Natural killer cell (primary cell): ENCODE measurements around the gene MC5R. TPM values are rescaled to one million over a fixed set of nuclear protein-coding genes. Genes with fewer than 3 reads are reported as not detected.

Experiments used
- ATAC-seq, 3 donors: fragments of 150-1000 bp in 2 of 3; fragments of 200-7000 bp in 1 of 3; cut with Tn5 transposase; 1 replicate in 1 of 3; 2 replicates in 2 of 3; pipeline ENCODE4 v1.10.0; 2021; ENCODE audit warnings: mild to moderate bottlenecking in 2 of 3, moderate library complexity in 2 of 3
- DNase-seq, 2 donors: peaks; one replicate each; pipeline versions ENCODE4 v3.0.0 to v3.0.0-alpha.2; 2013 to 2021; ENCODE audit warnings: mixed read lengths in 1 of 2
- H3K27ac ChIP-seq: one replicate; pipeline ENCODE4 v1.5.1; 2013; ENCODE audit warnings: mild to moderate bottlenecking, low read length
- H3K27me3 ChIP-seq: one replicate; pipeline ENCODE4 v1.6.1; 2013; ENCODE audit warnings: low read length; ENCODE audit not compliant: control insufficient read depth, insufficient read depth
- H3K36me3 ChIP-seq: one replicate; pipeline ENCODE4 v1.6.1; 2013; ENCODE audit warnings: low read length; ENCODE audit not compliant: control insufficient read depth, insufficient read depth
- H3K4me1 ChIP-seq: one replicate; pipeline ENCODE4 v1.6.1; 2013; ENCODE audit warnings: low read length; ENCODE audit not compliant: control insufficient read depth, insufficient read depth
- H3K4me3 ChIP-seq: one replicate; pipeline ENCODE4 v1.5.1; 2013; ENCODE audit warnings: low read length
- H3K9me3 ChIP-seq: one replicate; pipeline ENCODE4 v1.6.1; 2013; ENCODE audit warnings: low read length; ENCODE audit not compliant: control insufficient read depth, insufficient read depth
- H3K27ac Mint-ChIP-seq, 2 donors: one replicate each; pipeline ENCODE4 v1.8.0; 2022; ENCODE audit warnings: mild to moderate bottlenecking in 2 of 2, mixed read lengths in 2 of 2, moderate library complexity in 1 of 2
- H3K27me3 Mint-ChIP-seq, 2 donors: one replicate each; pipeline ENCODE4 v1.8.0; 2022; ENCODE audit warnings: low read depth in 2 of 2, mixed read lengths in 2 of 2
- H3K36me3 Mint-ChIP-seq: one replicate; pipeline ENCODE4 v1.8.0; 2022; ENCODE audit warnings: mixed read lengths
- H3K4me1 Mint-ChIP-seq, 2 donors: one replicate each; pipeline ENCODE4 v1.8.0; 2022; ENCODE audit warnings: mixed read lengths in 2 of 2
- H3K4me3 Mint-ChIP-seq: one replicate; pipeline ENCODE4 v1.8.0; 2022; ENCODE audit warnings: mild to moderate bottlenecking, moderate library complexity, mixed read lengths
- H3K9me3 Mint-ChIP-seq, 2 donors: one replicate each; pipeline ENCODE4 v1.8.0; 2022; ENCODE audit warnings: mixed read lengths in 2 of 2
- WGBS: methylation state at CpG from one replicate; pipeline ENCODE4 v1.1.7; 2013; ENCODE audit warnings: missing lambda C conversion rate; ENCODE audit not compliant: insufficient coverage; 5-methylcytosine and 5-hydroxymethylcytosine counted together
- intact Hi-C: fragments of 100-400 bp; cut with micrococcal nuclease; formaldehyde crosslinking; loops from one replicate; pipeline ENCODE4 v1.14.2; 2022
- total RNA-seq, 4 donors: library from RNA; stranded (reverse); fragments of 120-200 nt in 1 of 4; gene quantifications; one replicate each; pipeline versions ENCODE4 v1.2.3 to v1.2.4, GENCODE V29; 2013 to 2022
- TF ChIP-seq, protein P1 (sequence below): fragments of 200-600 bp; IDR thresholded peaks from one replicate; pipeline ENCODE4 v1.8.0; 2022; ENCODE audit warnings: antibody characterized with exemption

MC5R gene
- not detected for total RNA-seq
- total RNA-seq (2013): not detected

DNA sequence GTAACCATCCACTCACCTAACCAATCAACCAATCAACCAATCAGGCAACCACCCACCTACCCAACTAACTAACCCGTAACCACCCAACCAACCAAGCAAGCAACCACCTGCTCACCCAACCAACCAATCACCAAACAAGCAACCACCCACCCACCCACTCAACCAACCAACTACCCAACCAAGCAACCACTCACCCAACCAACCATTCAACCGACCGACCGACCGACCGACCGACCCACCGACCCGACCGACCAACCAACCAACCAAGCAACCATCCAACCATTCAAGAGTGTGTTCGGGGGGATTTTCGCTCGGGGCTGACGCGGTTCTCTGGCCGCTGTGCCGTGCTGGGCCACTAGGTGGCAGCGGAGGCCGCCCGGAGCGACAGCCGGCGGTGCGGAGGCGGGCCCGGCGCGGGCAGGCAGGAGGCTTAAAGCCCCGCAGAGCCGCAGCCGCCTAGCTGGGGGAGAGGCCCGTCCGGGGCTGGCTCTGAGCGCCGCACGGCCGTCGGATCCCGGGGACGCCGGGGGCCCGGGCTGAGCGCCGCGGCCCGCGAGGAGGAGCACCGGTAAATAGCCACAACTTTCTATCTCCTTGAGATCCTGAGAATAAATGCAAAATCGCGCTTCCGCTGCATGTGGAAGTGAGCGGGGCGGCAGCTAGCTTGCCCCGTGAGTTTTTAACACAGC is at the start of gene MC5R:
MC5R (plus strand) TSS at position 443 of the 689 bp plus-strand sequence. CDS start 1,617 bp downstream, outside the sequence.
- H3K27ac ChIP-seq: no peak within 1 kb of the TSS
- no peaks in the 10 kb centered on the region for H3K36me3 ChIP-seq
- intact Hi-C loops: no loop called here
- Mint-ChIP-seq H3K4me1 (peaks cover 0 to 5% of the 10 kb centered on the region in 2 donors), H3K9me3 (no peaks in the 10 kb centered on the region), H3K27me3 (peaks cover 18 to 24% of the 10 kb centered on the region in 2 donors), H3K36me3 (no peaks in the 10 kb centered on the region), H3K4me3 (peak within 1 kb of the TSS; percentile 47), H3K27ac (peak within 1 kb of the TSS in 1 of 2 donors; percentile 57)
- peak; percentile 89 to 99 (median 99) for ATAC-seq
- H3K4me3 ChIP-seq: no peak within 1 kb of the TSS
- H3K4me1 ChIP-seq: peaks cover 4% of the 10 kb centered on the region
- no peaks in the 10 kb centered on the region for H3K27me3 ChIP-seq
- DNase-seq: peak; percentile 63 to 82
- TF ChIP-seq, protein P1, sequence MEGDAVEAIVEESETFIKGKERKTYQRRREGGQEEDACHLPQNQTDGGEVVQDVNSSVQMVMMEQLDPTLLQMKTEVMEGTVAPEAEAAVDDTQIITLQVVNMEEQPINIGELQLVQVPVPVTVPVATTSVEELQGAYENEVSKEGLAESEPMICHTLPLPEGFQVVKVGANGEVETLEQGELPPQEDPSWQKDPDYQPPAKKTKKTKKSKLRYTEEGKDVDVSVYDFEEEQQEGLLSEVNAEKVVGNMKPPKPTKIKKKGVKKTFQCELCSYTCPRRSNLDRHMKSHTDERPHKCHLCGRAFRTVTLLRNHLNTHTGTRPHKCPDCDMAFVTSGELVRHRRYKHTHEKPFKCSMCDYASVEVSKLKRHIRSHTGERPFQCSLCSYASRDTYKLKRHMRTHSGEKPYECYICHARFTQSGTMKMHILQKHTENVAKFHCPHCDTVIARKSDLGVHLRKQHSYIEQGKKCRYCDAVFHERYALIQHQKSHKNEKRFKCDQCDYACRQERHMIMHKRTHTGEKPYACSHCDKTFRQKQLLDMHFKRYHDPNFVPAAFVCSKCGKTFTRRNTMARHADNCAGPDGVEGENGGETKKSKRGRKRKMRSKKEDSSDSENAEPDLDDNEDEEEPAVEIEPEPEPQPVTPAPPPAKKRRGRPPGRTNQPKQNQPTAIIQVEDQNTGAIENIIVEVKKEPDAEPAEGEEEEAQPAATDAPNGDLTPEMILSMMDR: peak; percentile 76
- H3K9me3 ChIP-seq: no peaks in the 10 kb centered on the region
- 3% methylated on average over 54 of the region's 54 CpGs for WGBS

DNA sequence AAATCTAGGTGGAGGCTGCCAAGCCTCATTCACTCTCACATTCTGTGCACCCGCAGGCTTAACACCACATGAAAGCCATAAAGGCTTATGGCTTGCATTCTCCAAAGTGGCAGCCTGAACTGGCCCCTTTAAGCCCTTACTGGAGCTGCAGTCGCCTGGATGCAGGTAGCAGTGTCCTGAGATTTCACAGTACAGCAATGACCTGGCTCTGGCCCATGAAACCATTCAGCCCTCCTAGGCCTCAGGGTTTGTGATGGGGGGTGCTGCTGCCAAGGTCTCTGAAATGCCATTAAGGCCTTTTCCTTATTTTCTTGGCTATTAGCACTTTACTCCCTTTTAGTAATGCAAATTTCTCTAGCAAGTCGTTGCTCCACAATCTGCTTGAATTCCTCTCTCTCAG is 48.9 kb upstream of the MC5R start:
- TF ChIP-seq, protein P1: no peak
- 75% methylated on average over 3 of the region's 3 CpGs for WGBS
- no peaks in the 10 kb centered on the region for H3K9me3 Mint-ChIP-seq
- Histone ChIP-seq H3K4me1 (no peaks in the 10 kb centered on the region), H3K4me3 (no peak overlapping the region), H3K27me3 (no peaks in the 10 kb centered on the region), H3K27ac (no peak overlapping the region), H3K9me3 (no peaks in the 10 kb centered on the region), H3K36me3 (no peaks in the 10 kb centered on the region)
- intact Hi-C loops: no loop called here
- H3K27me3 Mint-ChIP-seq: peaks cover 4 to 8% of the 10 kb centered on the region in 2 donors
- no peak for ATAC-seq
- H3K27ac Mint-ChIP-seq: no peak overlapping the region
- H3K36me3 Mint-ChIP-seq: no peaks in the 10 kb centered on the region
- H3K4me3 Mint-ChIP-seq: no peak overlapping the region
- H3K4me1 Mint-ChIP-seq: no peaks in the 10 kb centered on the region
- DNase-seq: no peak

DNA sequence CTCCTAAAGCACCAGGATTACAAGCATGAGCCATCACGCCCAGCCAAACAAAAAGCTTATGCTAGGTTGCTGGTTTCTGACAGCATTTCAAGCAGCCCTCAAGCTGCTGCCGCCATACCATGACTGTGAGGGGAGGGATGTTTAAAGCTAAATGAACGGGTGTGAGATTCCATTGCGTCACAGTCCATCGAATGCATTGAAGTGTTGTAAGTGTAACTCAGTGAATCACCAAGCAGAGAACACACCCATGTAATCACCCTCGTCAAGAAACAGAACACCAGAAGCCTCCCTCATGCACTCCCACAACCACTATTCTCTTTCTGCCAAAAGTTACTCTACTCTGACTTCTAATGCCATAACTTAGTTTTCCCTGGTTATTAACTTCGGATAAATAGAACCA is 32.8 kb upstream of the MC5R start:
- intact Hi-C loops: no loop called here
- Mint-ChIP-seq H3K36me3 (no peaks in the 10 kb centered on the region), H3K9me3 (no peaks in the 10 kb centered on the region), H3K27ac (no peak overlapping the region), H3K4me3 (no peak overlapping the region), H3K27me3 (peaks cover 0 to 2% of the 10 kb centered on the region in 2 donors), H3K4me1 (no peaks in the 10 kb centered on the region)
- no peaks in the 10 kb centered on the region for H3K27me3 ChIP-seq
- H3K9me3 ChIP-seq: no peaks in the 10 kb centered on the region
- H3K36me3 ChIP-seq: no peaks in the 10 kb centered on the region
- no peak for DNase-seq
- WGBS: 95% methylated on average over 6 of the region's 7 CpGs
- TF ChIP-seq, protein P1: no peak
- no peak overlapping the region for H3K27ac ChIP-seq
- ATAC-seq: no peak
- H3K4me3 ChIP-seq: no peak overlapping the region
- no peaks in the 10 kb centered on the region for H3K4me1 ChIP-seq

DNA sequence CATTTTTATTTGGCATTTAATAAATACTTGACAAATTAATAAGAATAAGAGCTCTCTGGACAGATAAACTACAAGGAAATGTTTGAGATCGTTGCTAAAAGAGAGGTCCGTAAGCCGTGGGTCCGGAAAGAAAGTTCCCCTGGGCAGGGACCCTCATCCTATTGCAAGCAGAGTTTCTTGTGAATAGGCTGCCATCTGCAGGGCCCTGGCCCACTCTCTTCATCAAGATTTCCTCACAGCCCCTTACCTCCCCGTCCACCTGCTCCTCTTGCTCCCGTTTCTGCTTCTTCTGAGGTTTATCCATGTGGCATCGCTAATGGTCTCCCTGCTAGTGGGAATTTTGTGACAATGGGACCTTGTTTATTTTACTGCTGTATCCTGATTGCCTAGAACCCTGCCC is 30.1 kb upstream of the MC5R start:
- DNase-seq (no peak), ATAC-seq (no peak)
- H3K36me3 ChIP-seq: no peaks in the 10 kb centered on the region
- Mint-ChIP-seq H3K27me3 (peaks cover 8 to 26% of the 10 kb centered on the region in 2 donors), H3K4me1 (no peaks in the 10 kb centered on the region), H3K36me3 (no peaks in the 10 kb centered on the region), H3K9me3 (no peaks in the 10 kb centered on the region), H3K4me3 (no peak overlapping the region), H3K27ac (no peak overlapping the region)
- intact Hi-C loops: no loop called here
- H3K9me3 ChIP-seq: no peaks in the 10 kb centered on the region
- TF ChIP-seq, protein P1: no peak
- peaks cover 1% of the 10 kb centered on the region for H3K27me3 ChIP-seq
- no peak overlapping the region for H3K27ac ChIP-seq
- H3K4me1 ChIP-seq: no peaks in the 10 kb centered on the region
- WGBS: 53% methylated on average over 7 of the region's 7 CpGs
- H3K4me3 ChIP-seq: no peak overlapping the region
